HG03139 (cell line): Measurements from ENCODE around the gene SSR1.
"Not testable (repeated sequence)": the region's sequence is repeated elsewhere in the genome, so short reads cannot be mapped to it uniquely, and the experiment has no call there.

Source experiments
- ATAC-seq: cut with Tn5 transposase; IDR thresholded peaks from one replicate; pipeline ENCODE4 v1.9.1; 2021; ENCODE audit not compliant: unreplicated experiment

SSR1 gene

GRCh38 chr6:7319406-7319805 is 6.4 kb upstream of the SSR1 start:
- not testable (repeated sequence) for ATAC-seq

GRCh38 chr6:7317538-7317937 is 4.5 kb upstream of the SSR1 start:
- no peak for ATAC-seq

- no peak for ATAC-seq
These were observed 3.9 kb upstream of the SSR1 start for GRCh38 chr6:7316658-7317533.

GRCh38 chr6:7315948-7316365 is 3.0 kb upstream of the SSR1 start:
- ATAC-seq: no peak

DNA sequence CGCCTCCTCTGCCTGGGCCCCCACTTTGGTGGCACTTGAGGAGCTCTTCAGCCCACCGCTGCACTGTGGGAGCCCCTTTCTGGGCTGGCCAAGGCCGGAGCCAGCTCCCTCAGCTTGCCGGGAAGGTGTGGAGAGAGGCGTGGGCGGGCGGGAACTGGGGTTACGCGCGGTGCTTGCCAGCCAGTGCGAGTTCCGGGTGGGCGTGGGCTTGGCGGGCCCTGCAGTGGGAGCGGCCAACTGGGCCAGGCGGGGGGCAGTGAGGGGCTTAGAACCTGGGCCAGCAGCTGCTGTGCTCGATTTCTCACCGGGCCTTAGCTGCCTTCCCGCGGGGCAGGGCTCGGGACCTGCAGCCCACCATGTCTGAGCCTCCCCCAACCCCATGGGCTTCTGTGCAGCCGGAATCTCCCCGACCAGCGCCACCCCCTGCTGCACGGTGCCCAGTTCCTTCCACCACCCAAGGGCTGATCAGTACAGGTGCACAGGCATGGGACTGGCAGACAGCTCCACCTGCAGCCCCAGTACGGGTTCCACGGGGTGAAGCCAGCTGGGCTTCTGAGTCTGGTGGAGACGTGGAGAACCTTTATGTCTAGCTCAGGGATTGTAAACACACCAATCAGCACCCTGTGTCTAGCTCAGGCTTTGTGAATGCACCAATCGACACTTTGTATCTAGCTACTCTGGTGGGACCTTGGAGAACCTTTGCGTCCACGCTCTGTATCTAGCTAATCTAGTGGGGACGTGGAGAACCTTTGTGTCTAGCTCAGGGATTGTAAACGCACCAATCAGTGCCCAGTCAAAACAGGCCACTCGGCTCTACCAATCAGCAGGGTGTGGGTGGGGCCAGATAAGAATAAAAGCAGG is 2.3 kb upstream of the SSR1 start:
- ATAC-seq: not testable (repeated sequence)

- ATAC-seq: no peak
These were observed 1.4 kb upstream of the SSR1 start for GRCh38 chr6:7314414-7314813.

- no peak for ATAC-seq
These were observed 636 bp upstream of the SSR1 start for GRCh38 chr6:7313505-7314165.

- ATAC-seq: no peak
These were observed 933 bp downstream of the SSR1 start for GRCh38 chr6:7311917-7312615.

- ATAC-seq: no peak
These were observed 1.8 kb downstream of the SSR1 start for GRCh38 chr6:7311176-7311575.

DNA sequence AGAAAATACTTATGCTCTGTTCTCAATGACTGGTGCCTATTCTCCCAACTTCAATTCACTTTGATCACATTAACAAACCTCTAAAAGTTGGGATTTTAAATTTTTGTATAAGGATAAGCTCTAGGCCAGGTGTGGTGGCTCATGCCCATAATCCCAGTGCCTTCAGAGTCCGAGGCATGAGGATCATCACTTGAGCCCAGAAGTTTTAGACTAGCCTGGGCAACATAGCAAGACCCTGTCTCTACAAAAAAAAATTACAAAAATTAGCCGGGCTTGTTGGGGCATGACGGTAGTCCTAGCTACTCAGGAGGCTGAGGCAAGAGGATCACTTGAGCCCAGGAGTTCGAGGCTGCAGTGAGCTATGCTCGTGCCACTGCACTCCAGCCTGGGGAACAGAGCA is 3.9 kb downstream of the SSR1 start:
- no peak for ATAC-seq

DNA sequence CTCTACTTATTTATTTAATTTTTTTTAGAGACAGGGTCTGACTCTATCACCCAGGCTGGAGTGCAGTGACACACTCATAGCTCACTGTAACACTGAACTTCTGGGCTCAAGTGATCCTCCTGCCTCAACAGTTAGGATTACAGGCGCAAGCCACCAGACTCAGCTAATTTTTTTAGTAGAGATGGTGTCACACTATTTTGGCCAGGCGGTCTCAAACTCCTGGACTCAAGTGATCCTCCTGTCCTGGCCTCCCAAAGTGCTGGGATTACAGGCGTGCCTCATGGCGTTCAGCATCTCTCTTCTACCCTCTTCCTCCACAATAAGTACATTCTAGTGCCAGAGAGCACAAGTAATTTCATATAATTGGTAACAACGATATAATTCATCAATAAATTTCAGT is 5.5 kb downstream of the SSR1 start:
- no peak for ATAC-seq

GRCh38 chr6:7304821-7305220 is 8.2 kb downstream of the SSR1 start:
- ATAC-seq: no peak

GRCh38 chr6:7301702-7302101 is 11.3 kb downstream of the SSR1 start:
- ATAC-seq: no peak

DNA sequence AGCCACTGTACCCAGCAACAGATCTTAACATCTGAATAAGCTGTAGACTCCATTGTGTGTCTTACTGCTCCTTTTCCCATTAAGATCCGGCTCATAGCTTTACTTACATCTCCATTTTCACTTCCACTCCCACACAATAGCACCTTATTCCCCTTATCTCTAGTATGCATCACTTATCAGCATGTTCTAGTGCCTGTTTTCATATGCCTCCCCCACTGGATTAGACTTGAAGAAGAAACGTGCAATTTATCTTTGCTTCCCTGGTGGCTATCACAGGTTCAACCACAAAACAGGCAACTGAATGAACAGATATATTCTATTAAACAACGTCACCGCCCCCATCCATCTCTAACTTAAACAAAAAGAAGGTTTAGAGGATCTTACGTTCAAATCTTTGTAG is 12.1 kb downstream of the SSR1 start:
- no peak for ATAC-seq

GRCh38 chr6:7298113-7298512 is 14.9 kb downstream of the SSR1 start:
- ATAC-seq: no peak

GRCh38 chr6:7296602-7297001 is 16.4 kb downstream of the SSR1 start:
- no peak for ATAC-seq

DNA sequence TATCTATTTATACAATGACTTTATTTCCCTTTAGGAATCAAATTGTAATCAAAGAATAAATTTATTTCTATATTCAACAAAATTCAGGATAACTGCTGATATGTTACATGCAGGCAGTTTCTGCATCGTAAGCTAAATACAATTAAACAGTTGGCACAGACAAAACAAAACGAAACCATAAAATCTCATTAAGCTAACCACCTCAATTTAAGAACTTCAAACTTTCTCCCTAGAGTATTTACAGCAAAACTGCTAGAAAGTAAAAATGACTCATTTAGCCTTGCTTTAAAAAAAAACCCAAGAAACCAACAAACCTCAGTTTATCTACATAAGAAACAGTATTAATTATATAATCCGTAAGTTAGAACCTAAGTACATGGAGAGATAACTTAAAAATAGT is 17.1 kb downstream of the SSR1 start:
- ATAC-seq: no peak

GRCh38 chr6:7292596-7293255 is 20.3 kb downstream of the SSR1 start:
- ATAC-seq: no peak

DNA sequence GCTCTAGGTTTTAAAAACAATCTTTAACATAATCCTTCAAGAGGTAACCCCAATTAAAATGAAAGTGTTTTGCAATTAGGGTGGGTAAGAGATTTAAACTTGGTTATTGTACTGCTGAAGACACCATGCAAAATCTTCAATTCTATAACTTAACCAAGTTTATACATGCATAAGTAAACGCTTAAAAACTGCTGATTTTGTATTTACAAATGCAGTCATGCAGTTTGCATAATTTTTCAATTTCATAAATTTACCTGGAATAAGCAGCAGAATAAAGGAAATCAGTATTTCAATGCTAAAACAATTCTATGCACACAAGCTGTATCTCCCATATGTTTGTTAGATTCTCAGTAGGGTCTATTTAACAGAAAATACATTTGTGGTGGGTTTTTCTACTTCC is 22.9 kb downstream of the SSR1 start:
- no peak for ATAC-seq

GRCh38 chr6:7285416-7285815 is 27.6 kb downstream of the SSR1 start:
- ATAC-seq: no peak
